Right atrium auricular region (tissue), 2 donors: ENCODE results near the gene CABYR. TPM values are rescaled to one million over a fixed set of nuclear protein-coding genes. Genes with fewer than 3 reads are reported as not detected.
A peak's percentile ranks its signal among the peaks of the same experiment; 100 is the strongest.

ENCODE experiments used
- DNase-seq: peaks from one replicate; pipeline ENCODE4 v3.0.0-alpha.2; 2019; ENCODE audit warnings: low spot score
- H3K27ac ChIP-seq, 2 donors: fragments of 200-600 bp; sonication (generic); 1 replicate in 1 of 2; 2 replicates in 1 of 2; pipeline ENCODE4 v1.5.1; 2016 to 2019
- H3K27me3 ChIP-seq, 2 donors: fragments of 200-600 bp; sonication (generic); one replicate each; pipeline versions ENCODE4 v1.5.1 to v1.6.0; 2017 to 2019
- H3K36me3 ChIP-seq: fragments of 200-600 bp; sonication (generic); one replicate; pipeline ENCODE4 v1.5.1; 2016
- H3K4me1 ChIP-seq, 2 donors: fragments of 200-600 bp; sonication (generic); one replicate each; pipeline versions ENCODE4 v1.5.1 to v1.6.0; 2017 to 2019
- H3K4me3 ChIP-seq, 2 donors: fragments of 200-600 bp; sonication (generic); 1 replicate in 1 of 2; 2 replicates in 1 of 2; pipeline ENCODE4 v1.5.1; 2017 to 2019; ENCODE audit warnings: mild to moderate bottlenecking in 1 of 2, moderate library complexity in 1 of 2
- H3K9me3 ChIP-seq, 2 donors: fragments of 200-600 bp; sonication (generic); one replicate each; pipeline ENCODE4 v1.5.1; 2019
- CTCF ChIP-seq, 2 donors: fragments of 200-600 bp; sonication (generic); IDR thresholded peaks; one replicate each; pipeline ENCODE4 v1.5.1; 2019; ENCODE audit warnings: antibody characterized with exemption in 2 of 2
- total RNA-seq, 2 donors: library from RNA; depleted of rRNA; stranded (reverse); fragments of >200 nt; gene quantifications; one replicate each; pipeline ENCODE4 v1.1.0, GENCODE V29; 2016

The CABYR gene
- total RNA-seq, result under 1 TPM; 0.41 to 0.67 TPM

DNA sequence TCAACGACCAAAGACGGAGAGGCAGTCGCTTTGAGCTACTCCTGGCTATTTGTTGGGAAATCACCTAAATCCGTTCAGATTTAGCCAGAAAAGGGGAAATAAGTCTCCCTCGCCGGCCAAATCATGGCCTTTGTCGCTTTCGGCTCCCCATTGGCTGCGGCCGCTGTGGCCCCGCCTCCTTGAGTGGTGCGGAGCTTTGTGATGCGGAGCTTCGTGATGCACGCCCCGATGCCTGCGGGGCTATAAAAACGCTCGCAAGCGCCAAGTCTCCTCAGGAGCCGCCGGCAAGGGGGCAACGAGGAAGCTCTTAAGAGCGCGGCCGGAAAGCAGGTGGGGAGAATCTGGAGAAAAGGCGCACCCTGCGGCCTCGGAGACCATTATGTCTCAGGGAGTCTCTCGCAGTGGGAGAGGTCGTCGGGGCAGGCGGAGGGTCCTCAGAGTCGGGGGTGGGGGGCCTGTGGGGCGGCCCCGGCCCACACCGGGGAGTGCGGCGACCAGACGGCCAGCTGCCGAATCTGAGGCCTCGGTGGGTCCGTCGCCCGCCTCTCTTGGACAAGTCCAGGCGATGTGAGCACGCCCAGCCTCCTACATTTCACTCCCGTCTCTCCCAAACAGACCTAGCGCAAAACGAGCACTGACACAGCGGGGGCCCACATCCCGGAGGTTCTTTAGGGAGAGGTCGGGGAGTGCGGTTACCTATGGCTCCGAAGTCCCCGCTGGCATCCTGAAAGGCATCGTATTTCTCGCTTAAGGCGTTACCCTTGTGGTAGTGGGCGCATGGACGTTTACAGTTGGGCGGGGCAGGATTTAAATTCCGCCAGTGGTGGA is at the start of gene CABYR:
Gene CABYR, plus strand, starts transcription at position 274 of the 828 bp plus-strand sequence. CDS start 4,053 bp downstream, outside the sequence.
- Histone ChIP-seq H3K27me3 (no peaks in the 10 kb centered on the region), H3K4me3 (peak within 1 kb of the TSS; percentile 57 to 68), H3K27ac (peak within 1 kb of the TSS; percentile 11 to 39), H3K9me3 (no peaks in the 10 kb centered on the region), H3K36me3 (no peaks in the 10 kb centered on the region), H3K4me1 (peaks cover 0 to 12% of the 10 kb centered on the region in 2 donors)
- DNase-seq, result peak; percentile 75
- TF ChIP-seq CTCF (IDR thresholded peaks at IDR 0.05), result no peak

DNA sequence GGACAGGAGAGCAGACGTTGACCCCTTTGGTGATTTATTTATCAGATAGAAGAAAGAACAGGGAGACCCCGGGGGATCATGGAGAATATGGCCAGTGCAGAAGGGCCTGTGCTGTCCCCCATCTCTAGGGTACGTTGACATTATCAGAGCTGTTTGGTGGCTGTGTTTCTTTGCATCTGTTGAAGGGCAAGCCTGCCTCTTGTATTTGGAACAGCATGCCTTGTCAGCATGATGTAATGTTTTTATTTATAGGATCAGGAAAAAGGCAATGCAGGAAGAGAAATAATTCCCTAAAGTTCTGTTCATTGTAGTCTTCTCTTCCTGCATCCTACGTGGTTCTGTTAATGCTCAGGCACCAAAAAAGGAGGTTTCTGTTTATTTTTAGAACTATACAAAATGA is 49.8 kb upstream of the CABYR start:
- peak overlapping the region; percentile 35 to 52 for H3K27ac ChIP-seq
- H3K4me3 ChIP-seq, result no peak overlapping the region
- peaks cover 0 to 20% of the 10 kb centered on the region in 2 donors for H3K4me1 ChIP-seq
- no peaks in the 10 kb centered on the region for H3K27me3 ChIP-seq
- no peak for TF ChIP-seq CTCF (IDR thresholded peaks at IDR 0.05)
- H3K36me3 ChIP-seq, result no peaks in the 10 kb centered on the region
- no peak for DNase-seq
- no peaks in the 10 kb centered on the region for H3K9me3 ChIP-seq

DNA sequence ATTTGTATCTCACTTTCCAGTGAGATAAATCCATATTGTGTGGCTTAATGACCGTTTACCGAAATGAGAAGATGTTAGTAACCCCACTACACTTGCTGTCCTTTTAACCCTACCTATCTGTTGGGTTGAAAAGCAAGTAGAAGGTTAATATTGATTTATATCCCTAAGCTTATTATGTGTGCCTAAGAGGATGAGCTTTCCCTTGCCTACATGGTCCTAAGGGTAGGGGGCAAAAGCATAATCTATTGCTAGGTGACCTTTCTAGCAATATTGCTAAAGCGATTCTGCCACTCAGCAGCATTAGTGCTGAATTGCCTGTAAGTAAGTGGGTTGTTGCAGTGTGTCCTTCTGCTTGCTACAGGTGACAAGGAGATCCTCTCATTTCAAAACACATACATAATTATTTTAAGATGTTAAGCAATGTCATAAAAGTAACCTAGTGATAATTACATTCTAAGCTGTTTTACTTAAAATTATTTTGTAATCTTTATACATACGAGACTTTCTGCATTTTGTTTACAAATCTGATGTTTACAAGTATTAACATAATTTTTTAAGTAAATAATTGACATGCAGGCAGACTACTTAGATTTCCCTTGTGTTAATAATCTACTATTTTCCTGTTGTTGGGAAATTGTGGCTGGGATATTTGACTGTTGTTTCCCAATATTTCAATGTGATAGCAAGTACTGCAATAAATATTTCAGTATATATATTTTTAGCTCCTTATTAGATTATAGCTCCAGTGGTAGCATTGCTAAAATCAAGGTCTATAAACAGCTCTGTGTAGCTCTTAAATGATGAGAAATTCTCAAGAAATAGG is 49.1 kb upstream of the CABYR start:
- TF ChIP-seq CTCF (IDR thresholded peaks at IDR 0.05), result no peak
- Histone ChIP-seq H3K27me3 (no peaks in the 10 kb centered on the region), H3K9me3 (no peaks in the 10 kb centered on the region), H3K27ac (peak overlapping the region; percentile 35 to 52), H3K4me1 (peaks cover 0 to 20% of the 10 kb centered on the region in 2 donors), H3K4me3 (no peak overlapping the region), H3K36me3 (no peaks in the 10 kb centered on the region)
- no peak for DNase-seq

DNA sequence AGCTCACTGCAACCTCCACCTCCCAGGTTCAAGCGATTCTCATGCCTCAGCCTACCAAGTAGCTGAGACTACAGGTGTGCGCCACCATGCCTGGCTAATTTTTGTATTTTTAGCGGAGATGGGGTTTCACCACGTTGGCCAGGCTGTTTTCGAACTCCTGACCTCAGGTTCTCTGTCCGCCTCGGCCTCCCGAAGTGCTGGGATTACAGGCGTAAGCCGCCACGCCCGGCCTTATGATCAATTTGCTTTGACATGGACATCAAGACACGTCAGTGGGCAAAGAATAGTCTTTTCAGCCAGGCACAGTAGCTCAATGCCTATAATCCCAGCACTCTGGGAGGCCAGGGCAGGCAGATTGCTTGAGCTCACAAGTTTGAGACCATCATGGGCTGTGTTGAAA is 48.0 kb upstream of the CABYR start:
- Histone ChIP-seq H3K4me1 (peaks cover 0 to 20% of the 10 kb centered on the region in 2 donors), H3K9me3 (no peaks in the 10 kb centered on the region), H3K4me3 (no peak overlapping the region), H3K27me3 (no peaks in the 10 kb centered on the region), H3K36me3 (no peaks in the 10 kb centered on the region), H3K27ac (no peak overlapping the region)
- no peak for DNase-seq
- no peak for TF ChIP-seq CTCF (IDR thresholded peaks at IDR 0.05)

GRCh38 chr18:24094561-24094960 is 44.3 kb upstream of the CABYR start:
- no peak for DNase-seq
- no peak overlapping the region for H3K27ac ChIP-seq
- peaks cover 0 to 7% of the 10 kb centered on the region in 2 donors for H3K4me1 ChIP-seq
- no peak overlapping the region for H3K4me3 ChIP-seq
- H3K9me3 ChIP-seq, result peaks cover 0 to 10% of the 10 kb centered on the region in 2 donors
- TF ChIP-seq CTCF (IDR thresholded peaks at IDR 0.05), result no peak
- no peaks in the 10 kb centered on the region for H3K27me3 ChIP-seq
- no peaks in the 10 kb centered on the region for H3K36me3 ChIP-seq
